Ascending aorta (tissue), 2 donors: ENCODE data around the gene BAG2. TPM values are rescaled to one million over a fixed set of nuclear protein-coding genes. Genes with fewer than 3 reads are reported as not detected.

Experiments used
- DNase-seq, 2 donors: peaks; one replicate each; pipeline ENCODE4 v3.0.0-alpha.2; 2019; ENCODE audit warnings: low spot score in 2 of 2
- H3K27ac ChIP-seq, 2 donors: fragments of 200-600 bp; sonication (generic); one replicate each; pipeline ENCODE4 v1.5.1; 2016 to 2017; ENCODE audit warnings: mild to moderate bottlenecking in 1 of 2
- H3K27me3 ChIP-seq: fragments of 200-600 bp; sonication (generic); one replicate; pipeline ENCODE4 v1.5.1; 2017
- H3K36me3 ChIP-seq, 2 donors: fragments of 200-600 bp; sonication (generic); one replicate each; pipeline ENCODE4 v1.5.1; 2016
- H3K4me1 ChIP-seq, 2 donors: fragments of 200-600 bp; sonication (generic); one replicate each; pipeline ENCODE4 v1.5.1; 2016 to 2017; ENCODE audit warnings: mild to moderate bottlenecking in 1 of 2
- H3K4me3 ChIP-seq, 2 donors: fragments of 200-600 bp; sonication (generic); one replicate each; pipeline ENCODE4 v1.5.1; 2016 to 2017; ENCODE audit warnings: mild to moderate bottlenecking in 1 of 2
- H3K9me3 ChIP-seq, 2 donors: fragments of 200-600 bp; sonication (generic); one replicate each; pipeline ENCODE4 v1.5.1; 2016
- CTCF ChIP-seq, 3 experiments: fragments of 200-600 bp in 2 of 3; fragments of 450-650 bp in 1 of 3; sonication (generic) in 2 of 3; IDR thresholded peaks; one replicate each; pipeline ENCODE4 v1.5.1; 2016 to 2019; ENCODE audit warnings: antibody characterized with exemption in 3 of 3, mild to moderate bottlenecking in 1 of 3, moderate library complexity in 1 of 3
- intact Hi-C: fragments of 100-400 bp; cut with DNase I; formaldehyde crosslinking; loops from one replicate; pipeline ENCODE4 v1.15.1; 2023
- total RNA-seq: library from RNA; depleted of rRNA; stranded (reverse); fragments of >200 nt; gene quantifications from one replicate; pipeline ENCODE4 v1.1.0, GENCODE V29; 2016

Gene BAG2
- total RNA-seq, 1 donor from 2014 or later, result 7.7 TPM

GRCh38 chr6:57173886-57174510, 1.9 kb downstream of the BAG2 start:
- Histone ChIP-seq H3K4me1 (peaks cover 4 to 39% of the 10 kb centered on the region in 2 donors), H3K27ac (peak overlapping the region; percentile 91 to 95), H3K4me3 (peak overlapping the region; percentile 72 to 79), H3K36me3 (no peaks in the 10 kb centered on the region), H3K9me3 (no peaks in the 10 kb centered on the region), H3K27me3 (no peaks in the 10 kb centered on the region)
- no peak for DNase-seq
- intact Hi-C loops, result loop anchor here (5.0 to 10.0 kb wide), 4 partner anchors 87 to 219 kb away; partner anchors contain the start of genes BEND6 and KIAA1586
- TF ChIP-seq CTCF (IDR thresholded peaks at IDR 0.05), result no peak

GRCh38 chr6:57174511-57174907, 2.4 kb downstream of the BAG2 start:
- no peak for TF ChIP-seq CTCF (IDR thresholded peaks at IDR 0.05)
- intact Hi-C loops, result loop anchor here (5.0 to 10.0 kb wide), 4 partner anchors 87 to 220 kb away; partner anchors contain the start of genes BEND6 and KIAA1586
- Histone ChIP-seq H3K4me1 (peaks cover 4 to 43% of the 10 kb centered on the region in 2 donors), H3K9me3 (no peaks in the 10 kb centered on the region), H3K27ac (peak overlapping the region; percentile 91 to 95), H3K4me3 (peak overlapping the region; percentile 72 to 79), H3K36me3 (no peaks in the 10 kb centered on the region), H3K27me3 (no peaks in the 10 kb centered on the region)
- no peak for DNase-seq

GRCh38 chr6:57177545-57178265, 5.6 kb downstream of the BAG2 start:
- peak in 1 of 2 donors; percentile 84 for DNase-seq
- intact Hi-C loops, result loop anchor here (10.0 kb wide), 1 partner anchor 223 kb away; the partner anchor contains the start of gene BEND6
- Histone ChIP-seq H3K9me3 (no peaks in the 10 kb centered on the region), H3K27me3 (no peaks in the 10 kb centered on the region), H3K4me3 (peak overlapping the region in 1 of 2 donors; percentile 44), H3K4me1 (peaks cover 4 to 48% of the 10 kb centered on the region in 2 donors), H3K36me3 (peaks cover 4 to 10% of the 10 kb centered on the region in 2 donors), H3K27ac (peak overlapping the region; percentile 78 to 91)
- TF ChIP-seq CTCF (IDR thresholded peaks at IDR 0.05), result no peak

GRCh38 chr6:57180596-57180995, 8.5 kb downstream of the BAG2 start:
- DNase-seq, result no peak
- no peak for TF ChIP-seq CTCF (IDR thresholded peaks at IDR 0.05)
- H3K36me3 ChIP-seq, result peaks cover 10 to 36% of the 10 kb centered on the region in 2 donors
- no peaks in the 10 kb centered on the region for H3K9me3 ChIP-seq
- intact Hi-C loops, result no loop called here
- H3K4me3 ChIP-seq, result no peak overlapping the region
- peak overlapping the region; percentile 29 to 78 for H3K27ac ChIP-seq
- H3K4me1 ChIP-seq, result peaks cover 4 to 37% of the 10 kb centered on the region in 2 donors
- H3K27me3 ChIP-seq, result no peaks in the 10 kb centered on the region

GRCh38 chr6:57182017-57182432, 9.9 kb downstream of the BAG2 start:
- no peak for DNase-seq
- H3K27me3 ChIP-seq, result no peaks in the 10 kb centered on the region
- intact Hi-C loops, result no loop called here
- TF ChIP-seq CTCF (IDR thresholded peaks at IDR 0.05), result no peak
- H3K4me3 ChIP-seq, result no peak overlapping the region
- peaks cover 10 to 47% of the 10 kb centered on the region in 2 donors for H3K36me3 ChIP-seq
- H3K27ac ChIP-seq, result peak overlapping the region in 1 of 2 donors; percentile 4
- H3K4me1 ChIP-seq, result peaks cover 4 to 24% of the 10 kb centered on the region in 2 donors
- H3K9me3 ChIP-seq, result no peaks in the 10 kb centered on the region
